ENCODE data around the gene RNF4.
"Not testable (repeated sequence)": the region's sequence is repeated elsewhere in the genome, so short reads cannot be mapped to it uniquely, and the experiment has no call there.

RNF4 gene

GRCh38 chr4:2485956-2486355 is 17.1 kb downstream of the RNF4 start:
- in situ Hi-C loops (cut with HindIII; ENCODE audit: low sequenced_read_pairs) = no loop called here

GRCh38 chr4:2486981-2487380 is 18.1 kb downstream of the RNF4 start:
- in situ Hi-C loops (cut with HindIII; ENCODE audit: low sequenced_read_pairs) = no loop called here

GRCh38 chr4:2487632-2488031 is 18.7 kb downstream of the RNF4 start:
- in situ Hi-C loops (cut with HindIII; ENCODE audit: low sequenced_read_pairs) = no loop called here

GRCh38 chr4:2489081-2489805 is 20.3 kb downstream of the RNF4 start:
- in situ Hi-C loops (cut with HindIII; ENCODE audit: low sequenced_read_pairs) = no loop called here

GRCh38 chr4:2489841-2490552 is 21.1 kb downstream of the RNF4 start:
- in situ Hi-C loops (cut with HindIII; ENCODE audit: low sequenced_read_pairs) = no loop called here

GRCh38 chr4:2492970-2493369 is 24.1 kb downstream of the RNF4 start:
- in situ Hi-C loops (cut with HindIII; ENCODE audit: low sequenced_read_pairs) = no loop called here

- in situ Hi-C loops (cut with HindIII; ENCODE audit: low sequenced_read_pairs) = no loop called here
These were observed 26.1 kb downstream of the RNF4 start for GRCh38 chr4:2494992-2495391.

GRCh38 chr4:2497324-2497723 is 28.4 kb downstream of the RNF4 start:
- in situ Hi-C loops (cut with HindIII; ENCODE audit: low sequenced_read_pairs) = no loop called here

GRCh38 chr4:2497931-2498330 is 29.0 kb downstream of the RNF4 start:
- in situ Hi-C loops (cut with HindIII; ENCODE audit: low sequenced_read_pairs) = no loop called here

GRCh38 chr4:2500547-2500946 is 31.6 kb downstream of the RNF4 start:
- in situ Hi-C loops (cut with HindIII; ENCODE audit: low sequenced_read_pairs) = no loop called here

GRCh38 chr4:2501034-2501594 is 32.2 kb downstream of the RNF4 start:
- in situ Hi-C loops (cut with HindIII; ENCODE audit: low sequenced_read_pairs) = no loop called here

GRCh38 chr4:2503809-2504208 is 34.9 kb downstream of the RNF4 start:
- in situ Hi-C loops (cut with HindIII; ENCODE audit: low sequenced_read_pairs) = no loop called here

GRCh38 chr4:2507259-2507658 is 38.4 kb downstream of the RNF4 start:
- in situ Hi-C loops (cut with HindIII; ENCODE audit: low sequenced_read_pairs) = no loop called here

GRCh38 chr4:2507855-2508254 is 38.9 kb downstream of the RNF4 start:
- in situ Hi-C loops (cut with HindIII; ENCODE audit: low sequenced_read_pairs) = no loop called here

- in situ Hi-C loops (cut with HindIII; ENCODE audit: low sequenced_read_pairs) = no loop called here
These were observed 41.7 kb downstream of the RNF4 start for GRCh38 chr4:2510351-2511259.

- in situ Hi-C loops (cut with HindIII; ENCODE audit: low sequenced_read_pairs) = no loop called here
These were observed 42.8 kb downstream of the RNF4 start for GRCh38 chr4:2511645-2512131.

GRCh38 chr4:2512396-2513135 is 43.7 kb downstream of the RNF4 start:
- in situ Hi-C loops (cut with HindIII; ENCODE audit: low sequenced_read_pairs) = no loop called here

GRCh38 chr4:2514193-2514592 is 45.3 kb downstream of the RNF4 start:
- in situ Hi-C loops (cut with HindIII; ENCODE audit: low sequenced_read_pairs) = not testable (repeated sequence)

- in situ Hi-C loops (cut with HindIII; ENCODE audit: low sequenced_read_pairs) = not testable (repeated sequence)
These were observed 46.0 kb downstream of the RNF4 start for GRCh38 chr4:2514944-2515343.

- in situ Hi-C loops (cut with HindIII; ENCODE audit: low sequenced_read_pairs) = no loop called here
These were observed 47.1 kb downstream of the RNF4 start for GRCh38 chr4:2515830-2516550.
